Testis (tissue), 2 donors: ENCODE data around the gene ATG12.

Experiments used
- CTCF ChIP-seq, 3 experiments: fragments of 450-650 bp in 2 of 3; fragments of 200-600 bp in 1 of 3; sonication (generic) in 1 of 3; IDR thresholded peaks; one replicate each; pipeline ENCODE4 v1.5.1; 2016 to 2019; ENCODE audit warnings: antibody characterized with exemption in 3 of 3, mild to moderate bottlenecking in 2 of 3, moderate library complexity in 1 of 3
- POLR2A ChIP-seq: fragments of 450-650 bp; IDR thresholded peaks from one replicate; pipeline ENCODE4 v1.6.1; 2017; ENCODE audit warnings: antibody characterized with exemption, mild to moderate bottlenecking, moderate library complexity

- TF ChIP-seq CTCF (IDR thresholded peaks at IDR 0.05) (no peak), POLR2A (no peak)
These were observed 9.5 kb upstream of the ATG12 start for GRCh38 chr5:115850744-115851416.
